Umbilical cord (tissue), 2 donors: ENCODE data around the gene RNF213. TPM values are rescaled to one million over a fixed set of nuclear protein-coding genes. Genes with fewer than 3 reads are reported as not detected.

Experiments
- DNase-seq: peaks from one replicate; pipeline ENCODE4 v3.0.0-alpha.2; 2015; ENCODE audit warnings: low spot score
- total RNA-seq: library from RNA; depleted of rRNA; stranded (reverse); fragments of >200 nt; gene quantifications from one replicate; pipeline ENCODE4 v1.2.3, GENCODE V29; 2014; ENCODE audit warnings: low replicate concordance; ENCODE audit not compliant: insufficient read depth

RNF213 gene
- total RNA-seq, 1 donor from 2014 or later = 54.4 TPM

GRCh38 chr17:80446645-80447405 is 186.2 kb downstream of the RNF213 start:
- DNase-seq = no peak

DNA sequence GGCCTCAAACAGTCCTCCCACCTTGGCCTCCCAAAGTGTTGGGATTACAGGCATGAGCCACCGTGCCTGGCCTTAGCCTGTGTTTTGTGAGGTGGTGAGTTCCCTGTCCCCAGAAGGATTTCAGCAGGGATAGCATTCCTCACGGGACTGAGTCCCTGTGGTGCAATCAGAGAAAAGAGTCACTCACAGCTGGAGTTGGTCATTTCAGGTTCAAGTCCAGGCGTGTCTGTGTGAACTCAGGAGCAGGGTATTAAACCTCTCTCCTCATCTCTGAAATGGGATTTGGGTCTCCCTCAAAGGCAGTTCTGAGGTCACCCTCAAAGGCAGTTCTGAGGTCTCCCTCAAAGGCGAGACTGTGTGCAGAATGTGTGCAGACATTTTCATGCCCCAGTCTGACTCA is 187.1 kb downstream of the RNF213 start:
- no peak for DNase-seq

Other genes starting within 250 kb of the RNF213 start
- gene TBC1D16, start 225.0 kb upstream of the RNF213 start, total RNA-seq = 21.7 TPM
- gene CCDC40, start 224.2 kb upstream of the RNF213 start, total RNA-seq = 2.9 TPM
- 29.9 TPM for gene GAA, start 159.3 kb upstream of the RNF213 start, total RNA-seq
- gene EIF4A3, start 113.7 kb upstream of the RNF213 start, total RNA-seq = 72.5 TPM
- gene CARD14, start 90.8 kb upstream of the RNF213 start, total RNA-seq = 3.9 TPM
- gene SGSH, start 40.5 kb upstream of the RNF213 start, total RNA-seq = 5.8 TPM
- gene SLC26A11, start 40.4 kb upstream of the RNF213 start, total RNA-seq = 9.1 TPM
- 22.6 TPM for gene ENDOV, start 154.3 kb downstream of the RNF213 start, total RNA-seq
- 0.48 TPM for gene NPTX1, start 215.8 kb downstream of the RNF213 start, total RNA-seq